RKO (cell line): ENCODE measurements around the gene MRPL12.

ENCODE experiments used
- DNase-seq: peaks from one replicate; pipeline ENCODE4 v3.0.0-alpha.2; 2016; ENCODE audit warnings: low spot score

The MRPL12 gene

DNA sequence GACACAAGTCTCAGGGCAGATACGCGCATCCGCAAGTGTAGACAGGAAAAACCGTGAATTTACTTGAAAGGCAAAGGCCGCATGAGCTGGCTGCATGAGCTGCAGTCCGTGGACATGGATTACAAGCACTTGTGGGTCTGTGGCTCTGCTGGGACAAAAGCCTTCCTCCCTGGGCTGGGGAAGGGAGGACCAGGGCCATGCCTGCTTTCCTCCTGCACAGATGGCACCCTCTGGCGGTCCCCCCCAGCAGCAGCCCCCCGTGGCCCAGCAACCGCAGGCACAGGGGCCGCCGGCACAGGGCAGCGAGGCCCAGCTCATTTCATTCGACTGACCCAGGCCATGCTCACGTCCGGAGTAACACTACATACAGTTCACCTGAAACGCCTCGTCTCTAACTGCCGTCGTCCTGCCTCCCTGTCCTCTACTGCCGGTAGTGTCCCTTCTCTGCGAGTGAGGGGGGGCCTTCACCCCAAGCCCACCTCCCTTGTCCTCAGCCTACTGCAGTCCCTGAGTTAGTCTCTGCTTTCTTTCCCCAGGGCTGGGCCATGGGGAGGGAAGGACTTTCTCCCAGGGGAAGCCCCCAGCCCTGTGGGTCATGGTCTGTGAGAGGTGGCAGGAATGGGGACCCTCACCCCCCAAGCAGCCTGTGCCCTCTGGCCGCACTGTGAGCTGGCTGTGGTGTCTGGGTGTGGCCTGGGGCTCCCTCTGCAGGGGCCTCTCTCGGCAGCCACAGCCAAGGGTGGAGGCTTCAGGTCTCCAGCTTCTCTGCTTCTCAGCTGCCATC, 1.7 kb upstream of the MRPL12 start:
- DNase-seq: peak; percentile 54

DNA sequence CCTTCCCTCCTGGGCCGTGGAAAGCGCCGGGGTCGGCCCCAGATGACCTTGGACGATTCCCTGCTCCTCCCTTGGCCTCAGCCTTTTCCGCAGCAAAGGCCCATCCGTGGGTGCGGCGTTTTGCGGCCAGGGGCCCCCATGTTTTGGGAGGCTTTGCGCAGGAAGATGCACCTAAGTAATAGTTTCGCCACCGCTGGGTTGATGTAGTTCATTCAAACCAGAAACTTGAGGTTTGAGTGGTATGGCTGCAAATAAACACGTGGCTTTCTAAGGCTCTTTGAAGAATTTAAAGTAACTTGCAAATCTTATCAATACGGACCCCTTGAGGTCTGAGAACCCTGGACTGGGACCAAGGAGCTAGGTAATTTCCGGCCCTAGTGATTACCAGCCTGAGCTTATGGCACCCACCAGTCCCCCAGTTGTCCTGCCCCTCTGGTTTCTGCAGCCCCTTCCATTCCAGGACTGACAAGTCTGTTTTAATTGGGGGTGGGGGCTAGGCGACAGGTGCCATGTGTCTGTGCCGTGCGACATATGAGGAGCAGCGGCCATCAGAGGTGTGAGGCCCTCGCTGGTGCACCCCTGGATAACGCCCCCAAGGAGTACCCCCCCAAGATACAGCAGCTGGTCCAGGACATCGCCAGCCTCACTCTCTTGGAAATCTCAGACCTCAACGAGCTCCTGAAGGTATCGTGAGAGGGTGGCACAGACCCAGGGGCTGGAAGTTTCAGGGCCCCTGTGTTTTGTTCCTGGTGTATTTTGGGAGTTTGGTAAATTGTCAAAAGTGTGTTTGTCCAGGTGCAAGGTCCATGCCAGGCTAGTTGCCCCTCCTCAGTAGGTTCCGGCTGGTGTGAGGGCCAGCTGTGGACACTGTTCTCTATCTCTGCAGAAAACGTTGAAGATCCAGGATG, 834 bp downstream of the MRPL12 start:
- DNase-seq: no peak

DNA sequence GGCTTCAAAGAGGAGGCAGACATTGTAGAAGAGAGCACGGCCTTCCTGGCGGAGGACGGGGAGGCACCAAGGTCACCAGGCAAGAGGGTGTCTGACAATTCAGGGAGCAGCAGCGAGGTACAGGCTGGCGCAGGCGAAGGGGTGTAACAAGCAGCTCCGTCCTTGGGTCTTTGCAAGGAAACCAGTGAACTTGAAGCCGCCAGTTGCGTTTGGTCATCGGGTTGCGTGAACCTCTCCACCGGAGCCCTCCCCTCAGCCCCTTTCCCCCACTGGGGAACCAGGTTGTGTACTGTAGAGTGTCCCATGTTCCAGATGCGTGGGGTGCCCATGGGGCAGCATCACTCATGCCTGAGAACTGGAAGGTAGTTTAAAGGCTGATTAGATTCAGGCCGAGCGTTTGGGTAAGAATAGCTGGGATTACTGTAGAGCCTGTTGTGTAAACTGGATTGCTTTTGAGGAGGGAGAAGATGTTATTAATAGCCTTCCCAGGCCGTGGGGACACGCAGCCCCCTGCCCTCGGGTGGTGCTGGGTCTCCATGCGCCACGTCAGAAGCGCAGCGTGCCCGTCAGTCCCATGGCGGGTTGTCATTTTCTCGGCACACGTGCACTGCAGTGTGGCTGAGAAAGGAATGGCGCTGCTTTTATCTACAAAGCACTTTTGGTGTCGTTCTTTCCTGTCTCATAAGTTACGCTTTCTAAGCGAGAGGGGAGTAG, 2.5 kb downstream of the MRPL12 start:
- DNase-seq: no peak

DNA sequence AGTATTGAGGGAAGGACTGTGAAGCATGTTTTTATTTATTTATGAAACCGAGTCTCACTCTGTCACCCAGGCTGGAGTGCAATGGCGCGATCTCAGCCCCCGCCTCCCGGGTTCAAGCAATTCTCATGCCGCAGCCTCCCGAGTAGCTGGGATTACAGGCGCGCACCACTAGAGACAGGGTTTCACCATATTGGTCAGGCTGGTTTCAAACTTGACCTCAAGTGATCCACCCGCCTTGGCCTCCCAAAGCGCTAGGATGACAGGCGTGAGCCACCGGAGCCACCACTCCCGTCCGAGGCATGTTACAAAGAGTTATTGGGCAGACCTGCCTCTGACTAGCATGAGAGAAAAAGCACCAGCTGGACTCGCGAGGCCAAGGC, 3.1 kb downstream of the MRPL12 start:
- DNase-seq: no peak

DNA sequence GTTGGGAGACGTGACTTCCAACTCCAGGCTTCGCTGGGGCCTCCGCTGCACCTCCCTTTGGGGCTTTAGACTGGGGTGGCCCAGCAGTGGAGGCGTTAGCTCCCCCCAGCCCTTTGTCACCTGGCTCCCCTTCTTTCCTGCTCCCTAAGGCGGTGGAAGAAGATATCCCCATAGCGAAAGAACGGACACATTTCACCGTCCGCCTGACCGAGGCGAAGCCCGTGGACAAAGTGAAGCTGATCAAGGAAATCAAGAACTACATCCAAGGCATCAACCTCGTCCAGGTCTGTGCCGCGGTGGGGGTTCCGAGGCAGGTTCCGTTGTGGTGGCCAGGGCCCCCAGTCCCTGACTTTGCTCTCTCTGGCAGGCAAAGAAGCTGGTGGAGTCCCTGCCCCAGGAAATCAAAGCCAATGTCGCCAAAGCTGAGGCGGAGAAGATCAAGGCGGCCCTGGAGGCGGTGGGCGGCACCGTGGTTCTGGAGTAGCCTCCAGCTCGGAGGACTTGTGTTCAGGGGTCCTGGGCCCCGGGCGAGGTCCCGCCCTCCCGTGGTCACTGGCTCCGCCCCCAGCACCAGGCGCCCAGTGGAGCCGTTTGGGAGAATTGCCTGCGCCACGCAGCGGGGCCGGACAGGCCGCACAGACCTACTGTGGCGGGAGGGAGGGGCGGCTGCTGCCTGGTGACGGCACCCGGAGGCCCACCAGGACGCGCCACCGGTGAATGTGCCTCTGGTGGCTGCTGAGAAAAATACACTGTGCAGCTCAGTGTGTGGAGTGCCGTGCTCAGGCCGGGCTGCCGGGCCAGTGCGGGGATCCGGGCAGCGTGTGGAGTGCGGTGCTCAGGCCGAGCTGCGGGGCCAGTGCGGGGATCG, 3.8 kb downstream of the MRPL12 start:
- DNase-seq: no peak

DNA sequence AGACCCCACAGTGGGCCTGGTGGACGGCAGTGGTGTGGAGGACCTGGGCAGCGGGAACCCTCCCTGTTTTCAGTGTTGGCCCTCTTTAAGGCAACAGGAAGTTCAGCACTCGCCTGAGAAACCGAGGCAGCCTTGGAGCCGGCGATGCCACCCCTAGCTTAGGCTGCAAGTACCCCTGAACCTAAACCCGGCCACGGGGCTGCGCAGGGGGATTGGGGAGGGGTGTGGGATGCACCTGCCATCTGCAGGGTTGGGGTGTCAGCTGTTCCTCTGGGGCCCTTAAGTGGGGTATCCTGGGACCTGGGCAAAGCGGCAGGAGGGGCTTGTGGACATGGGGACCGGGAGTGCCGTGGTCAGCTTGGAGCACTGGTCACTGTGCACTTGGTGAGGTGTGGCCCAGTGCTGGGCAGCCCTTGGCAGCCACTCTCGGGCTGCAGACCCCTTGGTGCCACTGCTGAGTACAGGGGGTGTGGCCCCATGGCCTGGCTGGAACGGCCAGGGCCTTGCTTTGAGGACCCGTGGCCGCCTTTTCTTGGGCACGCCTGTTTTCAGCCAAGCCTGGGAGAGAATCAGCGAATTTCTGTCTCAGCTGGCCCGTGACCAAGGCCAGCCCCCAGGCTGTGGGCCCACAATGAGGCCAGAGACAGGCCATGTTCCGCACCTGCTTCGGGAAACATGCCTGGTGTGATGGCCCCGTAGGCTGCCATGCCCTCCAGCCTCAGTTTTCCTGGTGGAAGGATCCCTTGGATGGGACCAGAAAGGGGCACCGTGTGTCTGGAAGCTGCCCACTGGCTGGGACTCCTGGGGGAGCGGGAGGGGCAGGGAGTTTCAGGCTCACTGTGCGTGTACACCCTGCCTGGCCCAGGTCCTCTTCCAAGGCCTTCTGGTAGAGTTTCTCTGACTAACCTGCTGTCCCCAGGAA, 4.8 kb downstream of the MRPL12 start:
- DNase-seq: no peak

DNA sequence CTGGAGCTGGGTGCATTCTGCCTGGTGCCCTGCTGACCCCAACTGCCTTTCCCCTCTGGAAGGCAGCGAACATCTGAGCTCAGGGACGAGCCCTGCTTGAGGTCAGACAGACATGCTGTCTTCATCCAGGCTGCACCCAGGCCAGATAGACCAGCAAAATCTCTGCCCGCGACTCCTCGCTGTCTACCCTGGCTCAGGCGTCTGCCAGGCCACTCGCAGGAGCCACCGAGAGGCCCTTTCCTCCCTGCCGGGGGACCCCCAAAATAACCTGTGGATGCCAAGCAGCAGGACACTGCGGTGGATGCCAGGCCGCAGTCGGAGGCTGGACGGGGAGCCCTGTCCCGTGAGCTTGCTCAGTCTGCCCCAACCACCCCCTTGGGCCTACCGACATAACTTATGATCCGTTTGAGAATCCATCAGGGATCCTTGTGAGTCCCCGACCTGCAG, 5.6 kb downstream of the MRPL12 start:
- no peak for DNase-seq

DNA sequence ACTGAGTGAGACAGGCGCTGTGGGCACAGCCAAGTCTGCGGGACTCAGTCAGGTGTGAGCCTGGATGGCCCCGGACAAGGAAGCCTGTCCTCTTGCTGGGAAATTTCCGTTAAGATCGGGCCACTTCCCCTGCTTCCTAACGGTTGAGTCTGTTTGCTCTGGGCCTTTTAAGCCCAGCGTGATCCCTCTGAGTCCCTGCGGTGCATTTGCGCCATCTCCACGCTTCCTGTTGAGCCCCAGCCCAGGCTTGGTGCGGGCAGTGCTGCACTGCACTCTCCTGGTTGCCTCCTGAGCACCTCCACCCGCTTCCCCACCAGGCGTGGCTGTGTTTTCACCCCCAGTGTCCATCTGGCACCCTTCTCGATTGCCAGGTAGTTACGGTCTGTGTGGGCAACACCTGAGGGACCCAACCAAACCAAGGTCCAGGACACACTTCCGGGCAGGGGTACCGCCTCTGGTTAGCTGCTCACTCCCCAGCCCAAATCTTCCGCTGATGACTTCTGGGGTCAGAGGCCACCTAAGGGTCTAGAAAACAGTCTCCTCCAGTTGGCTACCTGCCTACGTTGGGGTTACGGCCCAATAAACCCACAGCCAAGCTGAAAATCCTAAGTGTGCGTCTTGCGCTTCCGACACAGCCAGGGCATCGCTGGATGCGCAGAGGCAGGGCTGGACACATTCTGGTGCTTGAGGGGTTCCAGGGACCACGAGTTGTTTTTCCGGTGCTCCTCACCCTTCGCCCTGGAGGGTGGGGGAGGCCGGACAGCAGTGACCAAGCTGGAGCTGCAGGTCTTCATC, 7.5 kb downstream of the MRPL12 start:
- DNase-seq: no peak

DNA sequence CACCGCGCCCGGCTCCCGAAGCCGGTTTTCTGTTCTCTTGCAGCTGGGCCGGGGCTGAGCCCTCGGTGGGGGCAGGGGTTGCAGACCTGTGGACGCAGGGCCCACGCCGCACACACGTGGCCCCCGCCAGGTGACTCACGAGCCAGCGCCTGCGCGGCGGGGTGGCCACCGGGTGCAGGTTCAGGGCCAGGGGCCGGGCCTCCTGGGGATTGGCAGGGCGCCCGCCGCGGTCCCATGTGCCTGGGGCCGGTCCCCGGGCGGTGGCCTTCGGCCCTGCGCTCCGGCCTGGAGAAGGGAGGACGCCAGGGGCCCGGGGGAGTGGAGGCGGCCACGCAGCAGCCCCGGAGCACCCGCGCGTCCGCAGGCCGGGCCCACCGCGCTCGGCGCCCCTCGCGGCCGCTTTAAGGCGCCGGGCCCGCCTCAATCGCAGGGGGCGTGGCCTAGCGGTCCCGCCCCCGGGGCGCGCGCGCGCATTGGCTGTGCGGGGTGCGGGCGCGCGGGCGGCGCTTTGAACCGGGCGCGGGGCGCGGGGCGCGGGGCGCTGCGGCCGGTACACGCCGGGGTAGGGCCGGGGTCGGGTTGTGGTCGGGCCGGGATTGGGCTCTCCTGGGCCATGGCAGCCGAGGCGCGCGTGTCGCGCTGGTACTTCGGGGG, 8.8 kb downstream of the MRPL12 start, which contains the start of gene SLC25A10:
SLC25A10 (plus strand) TSS at position 471 of the 654 bp plus-strand sequence; CDS start at position 614, 143 bp downstream.
- peak; percentile 90 for DNase-seq

DNA sequence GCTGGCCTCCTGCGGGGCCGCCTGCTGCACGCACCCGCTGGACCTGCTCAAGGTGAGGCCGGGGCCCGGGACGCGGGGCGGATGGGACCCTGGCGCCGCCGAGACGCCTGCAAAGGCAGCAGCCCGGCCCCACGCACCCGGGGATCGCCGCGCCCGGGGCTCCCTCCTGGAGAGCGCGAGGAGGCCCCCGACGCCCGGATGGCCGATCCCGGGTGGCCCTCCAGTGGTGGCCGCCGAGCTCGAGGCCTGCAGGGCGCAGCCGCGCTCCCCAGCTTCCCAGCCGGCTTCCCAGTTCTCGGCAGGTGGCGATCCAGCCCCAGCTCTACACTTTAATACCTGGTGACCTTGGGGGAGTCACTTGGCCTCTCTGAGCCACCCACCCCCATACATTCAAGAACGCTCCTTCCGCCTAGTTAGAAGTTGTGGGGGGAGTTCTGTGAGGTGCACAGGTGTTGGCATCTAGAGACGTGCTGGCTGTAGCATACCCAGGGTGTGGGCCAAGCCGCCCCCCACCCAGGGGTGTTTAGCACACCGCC, 9.4 kb downstream of the MRPL12 start:
- DNase-seq: peak; percentile 61

DNA sequence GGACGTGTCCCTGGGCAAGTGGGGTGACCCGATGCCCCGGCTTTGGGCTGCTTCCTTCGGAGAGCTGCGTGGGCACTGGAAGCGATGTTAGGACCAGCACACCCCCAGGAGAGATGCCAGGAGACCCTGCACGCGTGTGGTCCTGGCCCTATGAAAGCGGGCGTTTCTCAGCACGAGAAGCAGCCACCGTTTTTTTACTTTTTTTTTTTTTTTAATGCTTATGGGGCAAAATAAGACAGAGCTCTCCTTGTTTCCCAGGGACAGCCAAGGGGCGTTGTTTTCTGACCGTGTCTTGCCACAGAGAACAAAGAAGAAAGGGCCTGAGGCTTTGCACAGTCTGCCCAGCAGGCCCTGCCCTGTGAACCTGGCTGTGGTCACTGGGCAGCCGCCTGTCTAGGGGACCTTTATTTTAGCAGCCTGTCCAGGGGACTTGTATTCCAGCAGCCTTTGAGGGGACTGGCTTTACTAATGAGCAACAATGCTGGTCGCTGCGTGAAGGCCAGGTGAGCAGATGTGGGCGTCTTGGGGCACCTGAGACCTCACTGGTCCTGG, 9.9 kb downstream of the MRPL12 start:
- DNase-seq: peak; percentile 41

DNA sequence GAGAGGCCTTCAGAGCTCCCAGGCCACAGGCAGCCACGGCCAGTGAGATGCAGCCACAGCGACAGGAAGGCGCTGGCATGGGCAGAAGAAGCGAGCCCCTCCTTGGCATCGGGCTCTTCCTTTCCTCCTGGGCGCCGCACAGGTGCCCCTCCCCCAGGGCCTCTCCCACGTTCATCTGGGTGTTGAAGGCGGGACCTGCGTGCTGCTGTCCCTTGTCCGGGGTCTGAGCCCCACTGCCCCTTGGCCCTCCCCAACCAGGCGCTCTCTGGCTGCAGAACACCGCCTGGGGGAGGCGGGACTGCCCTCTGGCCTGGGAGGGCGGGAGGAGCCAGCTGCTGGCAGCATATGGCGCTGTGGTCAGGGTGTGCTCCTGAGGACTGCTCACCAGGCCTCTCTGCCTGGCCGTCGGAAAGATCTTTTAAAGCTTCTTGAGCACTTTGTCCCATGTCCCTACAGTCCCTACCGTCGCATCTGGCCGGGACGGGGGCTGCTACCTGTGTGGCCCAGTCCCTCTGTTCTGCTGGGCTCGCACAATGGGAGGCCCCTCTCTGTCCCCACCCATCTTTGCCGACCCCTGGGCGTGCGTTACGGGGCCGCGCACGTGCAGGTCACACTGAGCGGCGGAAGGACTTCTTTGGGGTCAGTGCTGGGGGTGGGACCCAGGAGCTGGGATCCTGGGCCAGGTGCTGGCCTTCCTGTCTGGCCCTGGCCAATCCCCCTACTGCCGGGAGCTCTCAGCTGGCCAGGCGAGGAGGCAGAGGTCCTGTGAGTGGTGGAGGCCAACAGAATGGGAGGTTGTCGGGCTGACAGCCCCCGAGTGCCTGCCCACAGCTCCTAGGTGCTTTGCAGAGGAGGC, 10.6 kb downstream of the MRPL12 start:
- peak; percentile 69 for DNase-seq

DNA sequence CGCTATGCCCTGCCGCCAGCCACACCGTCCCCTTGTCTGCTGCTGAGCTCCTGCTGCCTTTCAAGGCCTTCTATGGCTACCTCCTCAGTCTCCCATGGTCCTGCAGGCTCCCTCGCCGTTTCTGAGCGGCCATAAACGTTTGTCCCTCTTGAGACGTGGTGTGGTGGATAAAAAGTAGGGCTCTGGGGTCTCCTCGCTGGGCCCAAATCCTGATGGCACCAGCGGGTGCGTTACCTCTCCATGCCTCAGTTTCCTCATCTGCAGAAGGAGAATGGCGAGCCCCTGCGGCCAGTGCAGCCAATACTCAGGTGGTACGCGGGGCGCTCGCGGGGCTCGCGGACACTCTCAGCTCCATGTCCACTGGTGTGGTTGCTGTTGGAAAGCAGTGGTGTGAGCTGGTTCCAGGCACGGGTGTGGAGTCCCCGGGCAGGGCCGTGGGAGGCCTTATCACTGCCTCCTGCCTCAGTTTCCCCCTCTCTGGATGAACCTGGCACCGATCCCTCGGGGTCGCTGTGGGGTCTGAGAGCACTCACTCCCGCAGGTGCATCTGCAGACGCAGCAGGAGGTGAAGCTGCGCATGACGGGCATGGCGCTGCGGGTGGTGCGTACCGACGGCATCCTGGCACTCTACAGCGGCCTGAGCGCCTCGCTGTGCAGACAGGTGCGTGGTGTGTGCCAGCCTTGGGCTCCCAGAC, 11.4 kb downstream of the MRPL12 start:
- DNase-seq: no peak

DNA sequence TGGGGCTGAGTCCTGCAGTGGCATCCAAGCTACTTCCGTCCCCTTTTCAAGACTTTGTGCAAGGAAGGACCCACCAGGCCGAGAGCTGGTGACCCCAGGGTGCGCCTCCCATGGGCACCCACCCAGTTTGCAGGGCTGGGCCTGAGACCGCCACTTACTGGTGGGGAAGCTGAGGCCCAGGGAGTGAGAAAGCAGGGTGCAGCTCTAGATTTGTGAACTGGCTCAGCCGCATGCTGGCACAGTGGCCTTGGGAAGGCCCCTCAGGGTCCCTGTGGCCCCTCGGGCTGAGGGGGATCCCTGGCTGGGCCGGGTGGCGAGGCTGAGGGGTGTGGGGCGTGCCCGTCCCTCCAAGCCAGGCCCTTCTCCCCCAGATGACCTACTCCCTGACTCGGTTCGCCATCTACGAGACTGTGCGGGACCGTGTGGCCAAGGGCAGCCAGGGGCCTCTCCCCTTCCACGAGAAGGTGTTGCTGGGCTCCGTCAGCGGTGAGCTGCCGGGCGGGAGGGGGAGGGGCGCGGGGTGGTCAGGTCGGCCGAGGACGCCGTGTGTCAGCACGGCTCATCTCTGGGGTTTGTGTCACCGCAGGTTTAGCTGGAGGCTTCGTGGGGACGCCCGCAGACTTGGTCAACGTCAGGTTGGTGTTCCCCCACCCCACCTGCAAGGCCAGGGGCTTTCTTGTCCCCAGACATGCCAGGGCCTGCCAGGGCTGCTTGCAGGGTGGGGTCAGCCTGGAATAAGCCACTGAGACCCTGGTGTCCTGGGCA, 12.1 kb downstream of the MRPL12 start:
- no peak for DNase-seq

DNA sequence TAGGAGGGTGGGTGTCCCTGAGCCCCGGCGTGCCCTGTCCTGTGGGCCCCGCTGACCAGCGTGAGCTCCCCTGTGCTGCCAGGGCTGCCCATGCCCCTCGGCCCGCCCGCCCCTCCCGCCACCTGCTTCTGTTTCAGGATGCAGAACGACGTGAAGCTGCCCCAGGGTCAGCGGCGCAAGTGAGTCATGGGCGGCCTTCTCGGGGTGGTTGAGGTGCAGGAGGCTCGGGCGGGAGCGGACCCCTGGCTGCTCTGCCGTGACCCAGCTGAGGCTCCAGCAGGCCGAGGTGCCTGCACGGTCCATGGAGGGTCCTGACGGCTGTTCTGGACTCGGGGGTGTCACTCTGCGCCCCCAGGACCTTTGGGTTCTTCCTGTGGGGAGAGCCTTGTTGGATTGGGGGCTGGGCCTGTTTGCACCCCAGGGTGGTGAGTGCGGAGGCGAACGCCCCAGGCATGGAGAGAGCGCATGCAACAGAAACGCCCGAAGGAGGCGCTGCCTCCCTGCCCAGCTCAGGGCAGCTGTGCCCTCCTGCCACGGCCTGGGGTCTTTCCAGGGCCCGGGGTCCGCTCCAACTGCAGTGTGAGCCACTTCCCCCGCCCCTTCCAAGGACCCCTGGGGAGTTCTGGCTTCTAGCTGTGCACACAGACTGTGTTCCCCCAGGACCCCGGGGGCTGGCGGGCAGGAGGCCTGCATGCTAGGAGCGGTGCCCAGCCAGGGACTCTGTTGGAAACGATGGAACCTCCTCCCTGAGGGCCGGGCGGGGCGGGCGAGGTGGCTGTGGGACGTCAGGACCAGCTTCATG, 12.9 kb downstream of the MRPL12 start:
- no peak for DNase-seq
